Measurements from ENCODE around the gene USP12.
"Not testable (repeated sequence)": the region's sequence is repeated elsewhere in the genome, so short reads cannot be mapped to it uniquely, and the experiment has no call there.

The USP12 gene, protein sequence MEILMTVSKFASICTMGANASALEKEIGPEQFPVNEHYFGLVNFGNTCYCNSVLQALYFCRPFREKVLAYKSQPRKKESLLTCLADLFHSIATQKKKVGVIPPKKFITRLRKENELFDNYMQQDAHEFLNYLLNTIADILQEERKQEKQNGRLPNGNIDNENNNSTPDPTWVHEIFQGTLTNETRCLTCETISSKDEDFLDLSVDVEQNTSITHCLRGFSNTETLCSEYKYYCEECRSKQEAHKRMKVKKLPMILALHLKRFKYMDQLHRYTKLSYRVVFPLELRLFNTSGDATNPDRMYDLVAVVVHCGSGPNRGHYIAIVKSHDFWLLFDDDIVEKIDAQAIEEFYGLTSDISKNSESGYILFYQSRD

DNA sequence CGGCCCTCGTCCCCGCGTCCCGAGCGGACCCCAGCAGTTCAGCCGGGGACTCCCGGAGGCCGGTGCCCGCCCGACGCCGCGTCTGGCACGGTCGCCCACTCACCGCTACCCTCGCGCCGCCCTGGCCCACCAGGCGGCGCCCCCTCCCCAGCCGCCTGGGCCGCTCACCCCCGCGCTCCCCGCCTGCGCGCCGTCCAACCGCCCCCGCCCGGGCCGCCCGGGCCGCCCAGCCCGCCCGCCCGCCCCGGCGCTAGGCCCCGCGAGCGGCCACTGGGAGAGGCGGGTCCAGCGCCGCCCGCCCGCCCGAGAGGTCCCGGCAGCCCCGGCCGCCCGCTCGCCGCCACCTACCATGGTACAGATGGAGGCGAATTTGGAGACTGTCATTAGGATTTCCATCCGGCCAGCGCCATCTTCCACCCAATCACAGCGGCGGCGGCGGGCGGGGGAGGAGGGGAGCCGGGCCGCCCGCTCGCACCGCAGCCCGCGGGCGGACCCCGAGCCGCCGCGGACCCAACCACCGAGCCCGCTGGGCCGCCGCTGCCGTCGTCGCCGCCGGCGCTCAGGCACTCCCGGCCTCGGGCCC lies at the start of gene USP12:
Gene USP12, minus strand, starts transcription at position 568 of the 583 bp plus-strand sequence. Its CDS starts 172 bp downstream, at position 396.
- no peak for DNase-seq

DNA sequence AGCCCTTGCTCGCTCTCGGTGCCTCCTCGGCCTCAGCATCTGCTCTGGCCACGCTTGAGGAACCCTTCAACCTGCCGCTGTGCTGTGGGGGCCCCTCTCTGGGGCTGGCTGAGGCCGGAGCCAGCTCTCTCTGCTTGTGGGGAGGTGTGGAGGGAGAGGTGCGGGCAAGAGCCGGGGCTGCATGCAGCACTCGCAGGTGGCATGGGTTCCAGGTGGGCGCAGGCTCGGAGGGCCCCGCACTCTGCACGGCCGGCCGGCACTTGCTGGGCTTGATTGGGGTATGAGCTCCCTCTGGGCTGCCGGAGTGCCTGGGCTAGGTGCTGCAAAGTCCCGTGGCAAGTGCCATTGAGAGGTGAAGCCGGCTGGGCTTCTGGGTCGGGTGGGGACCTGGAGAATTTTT lies 48.0 kb upstream of the USP12 start:
- no peak for DNase-seq

DNA sequence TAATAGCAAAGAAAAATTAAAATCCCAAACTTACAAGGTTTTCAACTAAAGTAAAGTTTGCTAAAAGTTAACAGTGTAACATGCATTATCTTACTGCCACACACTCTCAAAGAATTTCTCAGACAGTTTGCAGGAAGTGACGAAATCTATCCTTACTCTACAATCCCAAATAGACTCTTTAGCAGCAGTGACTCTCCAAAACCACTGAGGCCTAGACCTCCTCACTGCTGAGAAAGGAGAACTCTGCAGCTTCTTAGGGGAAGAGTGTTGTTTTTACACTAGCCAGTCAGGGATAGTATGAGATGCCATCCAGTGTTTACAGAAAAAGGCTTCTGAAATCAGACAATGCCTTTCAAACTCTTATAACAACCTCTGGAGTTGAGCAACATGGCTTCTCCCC lies 47.2 kb upstream of the USP12 start:
- not testable (repeated sequence) for DNase-seq

DNA sequence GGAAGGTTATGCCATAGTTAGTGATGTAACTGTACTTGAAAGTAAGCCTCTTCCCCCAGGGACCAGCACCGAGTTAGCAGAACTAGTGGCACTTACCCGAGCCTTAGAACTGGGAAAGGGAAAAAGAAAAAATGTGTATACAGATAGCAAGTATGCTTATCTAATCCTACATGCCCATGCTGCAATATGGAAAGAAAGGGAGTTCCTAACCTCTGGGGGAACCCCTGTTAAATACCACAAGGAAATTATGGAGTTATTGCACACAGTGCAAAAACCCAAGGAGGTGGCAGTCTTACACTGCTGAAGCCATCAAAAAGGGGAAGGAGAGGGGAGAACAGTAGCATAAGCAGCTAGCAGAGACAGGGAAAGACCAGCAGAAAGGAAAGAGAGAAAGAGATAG lies 46.2 kb upstream of the USP12 start:
- not testable (repeated sequence) for DNase-seq

DNA sequence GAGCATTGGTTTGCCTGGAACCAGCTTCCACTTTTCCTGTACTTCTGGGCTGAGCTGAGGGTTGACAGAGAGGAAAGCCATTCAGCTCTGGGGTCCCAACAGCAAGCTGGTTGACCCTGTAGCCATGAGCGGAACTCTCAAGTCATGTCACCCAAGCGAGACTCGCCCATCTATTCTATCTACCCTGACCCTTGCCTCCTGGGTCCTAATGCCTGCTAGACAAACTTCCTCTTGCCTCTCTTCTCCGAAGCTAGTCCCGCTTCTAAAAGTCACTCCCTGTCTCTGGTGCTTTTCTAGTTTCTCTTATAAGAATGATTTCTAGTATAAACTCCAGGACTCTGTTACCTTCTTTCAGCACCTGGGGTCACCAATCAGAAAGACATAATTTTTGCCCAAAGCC lies 41.8 kb upstream of the USP12 start:
- not testable (repeated sequence) for DNase-seq

DNA sequence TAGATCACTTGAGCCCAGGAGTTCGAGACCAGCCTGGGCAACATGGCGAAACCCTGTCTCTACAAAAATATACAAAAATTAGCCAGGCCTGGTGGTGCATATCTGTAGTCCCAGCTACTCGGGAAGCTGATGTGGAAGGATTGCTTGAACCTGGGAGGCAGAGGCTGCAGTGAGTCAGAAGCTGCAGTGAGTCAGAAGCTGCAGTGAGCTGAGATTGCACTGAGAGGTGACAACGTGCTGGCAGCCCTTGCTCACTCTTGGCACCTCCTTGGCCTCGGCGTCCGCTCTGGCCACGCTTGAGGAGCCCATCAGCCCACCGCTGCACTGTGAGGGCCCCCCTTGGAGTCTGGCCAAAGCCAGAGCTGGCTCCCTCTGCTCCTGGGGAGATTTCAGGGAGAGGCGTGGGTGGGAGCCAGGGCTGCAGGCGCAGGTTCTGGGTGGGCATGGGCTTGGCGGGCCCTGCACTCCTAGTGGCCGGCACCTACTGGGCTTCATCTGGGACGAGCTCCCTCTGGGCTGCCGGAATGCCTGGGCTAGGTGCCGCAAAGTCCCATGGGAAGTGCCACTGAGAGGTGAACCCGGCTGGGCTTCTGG lies 40.3 kb upstream of the USP12 start:
- no peak for DNase-seq

DNA sequence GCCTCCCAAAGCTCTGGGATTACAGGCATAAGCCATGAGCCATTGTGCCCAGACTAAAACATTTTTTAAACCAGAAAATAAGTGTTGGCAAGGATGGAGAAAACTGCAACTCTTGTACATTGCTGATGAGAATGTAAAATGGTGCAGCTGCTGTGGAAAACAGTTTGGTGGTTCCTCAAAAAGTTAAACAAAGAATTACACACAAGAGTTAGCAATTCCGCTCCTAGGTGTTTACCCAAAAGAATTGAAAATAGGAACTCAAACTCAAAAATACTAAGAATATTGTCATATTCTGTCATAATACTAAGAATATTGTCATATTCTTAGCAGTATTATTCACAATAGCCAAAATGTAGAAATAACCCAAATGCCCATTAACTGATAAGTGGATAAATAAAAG lies 39.7 kb upstream of the USP12 start:
- DNase-seq, result no peak

DNA sequence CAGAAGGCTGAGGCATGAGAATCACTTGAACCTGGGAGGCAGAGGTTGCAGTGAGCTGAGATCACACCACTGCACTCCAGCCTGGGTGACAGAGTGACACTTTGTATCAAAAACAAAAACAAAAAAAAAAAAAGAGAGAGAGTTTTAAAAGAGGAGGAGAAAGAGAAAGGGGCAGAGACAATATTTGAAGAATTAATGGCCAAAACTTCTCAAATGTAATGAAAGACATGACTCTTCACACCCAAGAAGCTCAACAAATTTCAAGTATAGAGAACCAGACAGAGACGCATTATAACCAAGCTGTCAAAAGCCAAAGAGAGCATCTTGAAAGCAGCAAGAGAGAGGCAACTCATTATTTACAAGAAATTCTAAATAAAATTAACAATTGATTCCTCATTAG lies 36.9 kb upstream of the USP12 start:
- DNase-seq, result no peak

DNA sequence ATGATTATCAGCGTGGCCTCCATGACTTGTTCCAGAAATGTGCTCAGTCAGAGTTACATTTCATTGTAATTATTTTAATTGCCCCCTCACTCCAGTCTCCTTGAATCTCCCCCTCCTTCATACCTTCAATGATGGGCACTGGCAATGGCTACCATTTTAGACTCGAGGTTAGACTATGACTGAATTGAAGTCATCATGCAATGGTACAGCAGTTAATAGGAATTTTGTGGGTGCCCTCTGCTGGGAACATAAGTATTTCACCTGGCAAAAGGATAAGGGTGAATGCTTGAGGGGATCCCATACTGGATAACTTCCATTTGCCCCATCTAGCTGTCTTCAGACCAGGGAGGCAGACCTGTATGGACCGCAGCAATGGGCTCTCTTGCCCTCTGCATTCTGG lies 32.2 kb upstream of the USP12 start:
- no peak for DNase-seq

DNA sequence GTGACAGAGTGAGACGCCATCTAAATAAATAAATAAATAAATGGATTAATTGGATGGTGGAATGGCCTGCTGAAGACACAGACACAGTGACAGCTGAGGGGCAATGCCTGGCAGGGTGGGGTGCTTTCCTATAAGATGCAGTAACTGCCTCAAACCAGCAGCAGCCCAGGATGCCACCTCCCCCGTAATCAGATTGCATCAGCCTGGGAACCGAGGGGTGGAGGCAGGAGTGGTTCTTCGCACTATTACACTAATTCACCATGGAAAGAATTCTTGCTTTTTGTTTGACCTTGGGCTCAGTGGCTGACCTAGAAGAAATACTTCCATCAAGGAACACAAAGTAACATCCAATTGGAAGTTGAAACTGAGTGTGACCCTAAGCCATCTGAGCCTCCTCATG lies 31.6 kb upstream of the USP12 start:
- DNase-seq, result no peak

DNA sequence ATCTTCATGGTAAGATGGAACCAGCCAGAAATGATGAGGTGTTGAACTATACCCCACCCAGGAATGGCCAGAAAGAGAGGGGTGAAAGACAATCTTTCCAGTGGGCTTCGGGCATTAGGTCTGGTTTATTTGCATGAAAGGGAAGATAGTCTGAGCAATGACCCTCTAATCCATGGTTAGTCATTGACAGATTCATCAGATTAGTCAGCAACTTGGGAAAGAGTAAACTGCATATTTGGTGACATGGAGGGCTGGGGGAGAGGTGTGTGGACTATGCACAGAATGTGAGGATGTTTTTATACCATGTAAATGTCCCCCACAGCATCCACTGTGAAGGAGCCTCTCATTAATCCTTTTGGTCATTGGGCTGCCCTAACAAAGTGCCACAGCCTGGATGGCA lies 30.1 kb upstream of the USP12 start:
- DNase-seq, result no peak

DNA sequence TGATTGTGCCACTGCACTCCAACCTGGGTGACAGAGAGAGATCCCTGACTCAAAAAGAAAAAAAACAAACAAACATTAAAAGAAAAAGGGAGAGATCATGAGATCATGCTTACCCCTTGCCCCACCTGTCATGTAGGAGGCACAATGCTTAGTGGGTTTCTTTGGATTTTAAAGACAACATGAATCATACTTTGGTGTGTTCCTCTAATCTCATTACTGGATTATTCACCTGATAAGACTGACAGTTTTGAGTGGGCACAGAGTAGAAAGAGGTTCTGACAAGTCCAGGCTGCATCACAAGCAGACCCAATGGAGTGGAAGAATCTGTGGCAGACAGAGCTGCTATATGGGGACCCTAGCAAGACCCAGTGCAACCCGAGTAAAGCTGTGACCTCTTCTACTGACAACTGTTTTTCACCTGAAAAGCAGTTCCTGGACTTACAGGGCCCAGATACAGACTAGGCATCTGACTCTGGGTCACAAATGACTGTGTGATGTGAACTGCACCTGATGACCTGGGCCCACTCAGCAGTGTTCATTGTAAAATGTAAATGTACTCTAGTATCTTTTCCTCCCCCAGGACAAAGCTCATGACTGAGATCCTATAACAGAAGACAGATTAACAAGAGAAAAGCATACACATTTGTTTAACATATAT lies 28.9 kb upstream of the USP12 start:
- no peak for DNase-seq

DNA sequence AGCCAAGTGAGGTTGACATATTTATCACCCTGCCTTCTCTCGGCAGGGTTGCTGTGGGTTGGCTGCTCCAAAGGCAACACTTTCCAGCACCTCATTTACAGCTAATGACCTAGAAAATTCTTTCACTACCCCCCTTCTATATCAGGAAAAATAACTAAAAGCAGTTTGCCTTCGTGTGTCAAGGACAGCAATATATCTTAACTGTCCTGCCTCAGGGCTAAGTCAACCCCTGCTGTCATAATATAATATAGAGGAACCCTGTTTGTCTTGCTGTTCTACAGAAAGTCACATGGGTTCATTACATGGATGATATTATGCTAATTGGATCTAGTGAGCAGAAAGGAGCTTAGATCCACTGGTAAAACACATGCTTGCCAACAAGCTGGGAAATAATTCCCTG lies 28.1 kb upstream of the USP12 start:
- no peak for DNase-seq

DNA sequence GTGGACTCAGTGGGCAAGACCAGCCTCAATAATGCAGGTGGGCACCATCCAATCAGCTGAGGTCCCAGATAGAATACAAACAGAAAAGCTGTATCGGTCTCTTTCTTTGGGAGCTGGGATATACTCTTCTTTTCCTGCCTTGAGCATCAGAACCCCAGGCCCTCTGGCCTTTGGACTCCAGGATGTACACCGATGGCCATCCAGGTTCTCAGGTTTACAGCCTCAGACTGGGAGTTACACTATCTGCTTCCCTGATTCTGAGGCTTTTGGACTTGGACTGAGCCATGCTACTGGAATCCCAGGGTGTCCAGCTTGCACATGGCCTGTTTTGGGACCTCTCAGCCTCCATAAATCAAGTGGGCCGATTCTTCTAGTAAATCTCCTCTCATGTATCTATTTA lies 27.6 kb upstream of the USP12 start:
- DNase-seq, result no peak

DNA sequence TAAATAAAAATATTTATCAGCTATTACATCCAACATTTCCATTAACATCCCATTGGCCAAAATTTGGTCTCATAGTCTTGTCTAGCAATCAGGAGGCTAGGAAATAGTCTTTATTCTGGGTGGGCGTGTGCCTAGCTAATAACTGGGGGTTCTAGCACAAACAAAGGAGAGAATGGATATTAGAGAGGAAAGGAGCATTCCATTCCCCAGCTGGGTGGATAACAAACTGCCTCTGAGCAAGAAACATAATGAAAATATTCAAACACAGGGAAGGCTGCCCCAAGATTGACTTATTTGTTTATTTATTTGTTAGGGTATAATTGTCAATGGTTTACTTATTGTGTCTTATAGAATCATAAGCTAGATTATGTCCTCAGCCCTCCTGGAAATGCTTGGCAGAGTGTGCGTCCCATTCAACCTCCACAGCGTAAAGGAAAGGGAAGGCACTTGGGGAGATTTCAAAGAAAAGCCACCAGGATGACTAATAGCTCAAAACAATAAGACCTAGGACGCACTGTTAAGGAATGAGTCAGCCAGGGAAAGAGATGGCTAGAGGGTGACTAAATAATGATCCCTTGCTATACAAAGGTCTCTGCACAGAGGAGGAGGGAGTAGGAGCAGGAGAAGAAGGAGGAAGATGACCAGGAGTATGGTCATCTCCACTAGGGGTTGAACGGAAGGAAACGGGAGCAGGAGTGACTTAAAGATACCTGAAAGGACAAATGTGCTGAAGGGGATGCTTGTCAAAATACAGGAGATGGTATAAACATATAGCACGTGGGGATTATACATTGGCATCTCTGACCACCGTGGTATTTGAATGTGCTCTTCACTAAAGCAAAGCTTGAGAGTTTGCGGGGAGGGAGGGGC lies 23.5 kb upstream of the USP12 start:
- DNase-seq, result no peak

DNA sequence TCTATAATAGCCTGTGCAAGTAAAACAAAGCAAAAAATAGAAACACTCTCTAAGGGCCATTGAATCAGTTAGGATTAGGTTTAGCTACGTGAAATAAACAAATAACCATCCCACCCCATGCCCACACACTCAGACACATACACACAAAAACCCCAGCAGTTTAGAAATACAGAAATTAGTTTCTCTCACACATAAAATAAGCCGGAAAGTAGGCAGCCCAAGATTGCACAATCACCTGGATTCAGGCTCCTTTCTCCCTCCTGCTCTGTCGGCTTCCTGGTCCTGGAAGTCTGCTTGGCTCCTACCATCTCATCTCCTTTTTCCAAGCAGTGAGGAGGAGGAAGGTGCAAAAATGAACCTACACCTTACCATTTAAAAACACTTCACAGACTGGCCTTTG lies 22.6 kb upstream of the USP12 start:
- DNase-seq, result no peak

DNA sequence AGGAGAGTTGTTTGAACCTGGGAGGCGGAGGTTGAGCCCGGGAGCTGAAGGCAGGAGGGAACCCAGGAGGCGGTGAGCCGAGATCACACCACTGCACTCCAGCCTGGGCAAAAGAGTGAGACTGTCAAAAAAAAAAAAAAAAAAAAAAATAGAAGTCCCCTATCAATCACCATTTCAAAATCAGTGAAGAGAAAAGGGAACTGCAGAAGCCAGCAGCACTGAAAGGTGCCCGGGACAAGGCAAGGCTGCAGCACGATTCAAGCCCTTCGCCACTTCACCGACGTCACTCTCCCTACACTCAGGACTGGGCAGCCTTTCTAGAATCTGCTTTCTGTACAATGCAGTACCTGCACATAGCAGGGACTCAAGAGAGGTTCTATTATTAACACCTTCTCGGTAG lies 21.9 kb upstream of the USP12 start:
- DNase-seq, result no peak

DNA sequence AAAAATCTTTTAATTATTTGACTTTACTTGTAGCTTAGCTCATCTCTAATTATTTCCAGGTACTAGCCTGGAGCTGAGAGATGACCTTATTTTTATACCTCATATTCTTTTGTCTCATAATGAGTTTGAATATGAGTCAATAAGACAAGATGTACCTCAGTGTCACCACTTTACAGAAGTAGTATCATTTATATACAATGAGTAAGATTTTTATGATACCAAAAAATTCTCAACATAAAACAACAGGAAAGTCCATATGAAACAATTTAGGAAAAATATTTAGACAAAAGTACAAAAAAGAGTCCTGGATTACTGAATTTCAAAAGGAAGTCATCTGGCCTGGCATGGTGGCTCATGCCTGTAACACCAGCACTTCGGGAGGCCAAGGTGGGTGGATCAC lies 21.4 kb upstream of the USP12 start:
- no peak for DNase-seq

DNA sequence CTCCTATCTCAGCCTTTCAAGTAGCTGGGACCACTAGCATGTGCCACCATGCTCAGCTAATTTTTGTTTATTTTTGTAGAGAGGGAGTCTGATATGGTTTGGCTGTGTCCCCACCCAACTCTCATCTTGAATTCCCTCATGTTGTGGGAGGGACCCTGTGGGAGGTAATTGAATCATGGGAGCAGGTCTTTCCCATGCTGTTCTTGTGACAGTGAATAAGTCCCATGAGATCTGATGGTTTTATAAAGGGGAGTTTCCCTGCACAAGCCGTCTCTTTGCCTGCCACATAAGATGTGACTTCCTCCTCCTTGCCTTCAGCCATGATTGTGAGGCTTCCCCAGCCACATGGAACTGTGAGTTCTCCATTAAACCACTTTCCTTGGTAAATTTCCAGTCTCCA lies 20.8 kb upstream of the USP12 start:
- DNase-seq, result not testable (repeated sequence)

DNA sequence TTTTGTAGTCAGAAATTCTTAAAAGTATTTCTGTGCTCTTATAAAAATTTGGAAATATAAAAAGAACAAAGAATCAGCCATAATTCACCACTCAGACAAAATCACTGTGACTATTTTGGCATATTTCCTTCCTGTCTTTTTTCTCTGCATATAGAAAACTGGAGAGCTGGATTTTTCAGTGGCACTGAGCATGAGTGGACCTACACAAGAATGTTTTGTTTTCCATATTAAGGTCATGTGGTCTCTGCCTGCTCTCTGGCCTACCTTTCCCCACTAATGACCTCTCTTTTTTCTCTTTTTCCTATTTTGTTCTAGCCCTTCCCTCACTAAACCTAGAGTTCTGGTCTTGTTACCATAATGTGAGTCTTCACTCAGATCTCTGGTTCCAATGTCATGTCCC lies 17.6 kb upstream of the USP12 start:
- no peak for DNase-seq

DNA sequence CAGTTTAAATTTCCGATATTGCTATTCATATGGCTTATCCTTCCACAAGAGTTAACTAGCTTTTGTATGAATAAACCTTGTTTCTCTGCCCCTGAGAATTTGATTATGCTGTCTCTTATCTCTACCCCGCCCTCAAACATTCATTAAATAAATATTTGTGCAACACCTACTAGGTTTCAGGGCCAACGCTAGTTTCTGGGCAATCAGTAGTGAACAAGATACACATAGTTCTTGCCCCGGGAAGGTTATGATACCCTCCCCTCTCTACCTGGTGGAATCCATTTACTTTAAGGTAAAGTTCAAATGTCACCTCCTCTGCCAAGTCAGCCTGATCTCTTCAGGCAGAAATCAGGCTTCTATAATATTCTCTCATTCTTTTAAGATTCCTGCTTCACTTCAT lies 16.6 kb upstream of the USP12 start:
- no peak for DNase-seq

DNA sequence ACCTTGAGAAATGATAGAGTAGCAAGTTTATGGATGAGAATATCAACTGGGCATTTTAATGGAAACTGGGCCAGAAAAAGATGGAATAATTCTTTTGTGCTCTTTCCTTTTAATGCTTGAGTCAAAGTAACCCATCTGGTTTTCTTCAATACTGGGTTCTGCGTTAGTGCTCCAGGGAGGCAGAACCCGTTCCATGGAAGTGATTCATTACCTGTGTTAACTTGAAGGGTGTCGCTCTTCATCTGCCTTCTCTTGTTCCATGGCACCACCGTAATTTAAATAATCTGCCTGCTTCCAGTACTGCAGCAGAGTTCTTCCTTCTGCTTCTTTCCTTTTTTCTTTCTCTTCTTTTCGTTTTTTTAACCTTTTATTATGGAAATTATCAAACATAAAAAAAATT lies 14.7 kb upstream of the USP12 start:
- DNase-seq, result no peak

DNA sequence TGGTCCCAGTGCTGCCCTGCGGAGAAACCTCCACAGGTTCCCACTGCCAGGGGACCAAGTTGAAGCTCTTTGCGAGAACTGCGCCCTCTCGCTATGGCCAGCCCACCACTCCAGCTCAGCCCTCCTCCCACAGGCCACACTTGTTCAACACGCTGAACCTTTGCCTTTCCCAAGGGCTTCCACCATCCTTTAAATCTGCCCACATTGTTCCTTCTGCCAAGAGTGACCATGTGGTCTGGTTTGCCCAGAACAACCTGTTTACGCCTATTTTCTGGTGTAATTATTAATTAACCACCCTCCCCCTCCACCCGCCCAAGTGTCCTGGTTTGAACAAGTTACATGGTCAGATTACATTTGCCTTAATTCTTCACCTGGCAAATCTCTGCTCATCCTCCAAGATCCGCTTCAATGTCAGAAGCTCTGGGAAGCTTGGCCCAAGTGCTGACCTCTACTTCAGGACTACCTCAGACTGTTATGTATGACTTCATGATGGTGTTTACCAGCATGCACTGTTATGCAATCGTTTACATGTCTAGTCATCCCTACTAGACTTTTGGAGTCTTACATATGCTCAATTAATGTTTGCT lies 12.0 kb upstream of the USP12 start:
- DNase-seq, result no peak
